Tibial nerve (tissue), 4 donors: ENCODE results near the gene TPD52L2. TPM values are rescaled to one million over a fixed set of nuclear protein-coding genes. Genes with fewer than 3 reads are reported as not detected.
"Not testable (repeated sequence)": the region's sequence is repeated elsewhere in the genome, so short reads cannot be mapped to it uniquely, and the experiment has no call there.

Experiments
- DNase-seq, 2 donors: peaks; one replicate each; pipeline ENCODE4 v3.0.0-alpha.2; 2019; ENCODE audit warnings: low spot score in 2 of 2
- H3K27ac ChIP-seq, 4 donors: fragments of 200-600 bp; sonication (generic) in 3 of 4; one replicate each; pipeline ENCODE4 v1.5.1; 2017 to 2019; ENCODE audit warnings: mild to moderate bottlenecking in 1 of 4
- H3K27me3 ChIP-seq, 2 donors: fragments of 200-600 bp; sonication (generic) in 1 of 2; one replicate each; pipeline versions ENCODE4 v1.5.1 to v1.6.0; 2017 to 2019
- H3K36me3 ChIP-seq, 3 donors: fragments of 200-600 bp; sonication (generic); one replicate each; pipeline ENCODE4 v1.5.1; 2018 to 2019
- H3K4me1 ChIP-seq, 4 donors: fragments of 200-600 bp; sonication (generic) in 3 of 4; one replicate each; pipeline ENCODE4 v1.5.1; 2017 to 2019
- H3K4me3 ChIP-seq, 4 donors: fragments of 200-600 bp; sonication (generic) in 3 of 4; one replicate each; pipeline ENCODE4 v1.5.1; 2017 to 2019; ENCODE audit warnings: mild to moderate bottlenecking in 1 of 4, moderate library complexity in 1 of 4
- H3K9me3 ChIP-seq, 4 donors: fragments of 200-600 bp; sonication (generic) in 3 of 4; one replicate each; pipeline ENCODE4 v1.5.1; 2017 to 2019
- EP300 ChIP-seq, 2 donors: sonication (generic); formaldehyde crosslinking; IDR thresholded peaks; one replicate each; pipeline ENCODE4 v1.6.1; 2017; ENCODE audit warnings: antibody characterized with exemption in 2 of 2, mild to moderate bottlenecking in 1 of 2
- POLR2A ChIP-seq, 2 donors: fragments of 450-650 bp; IDR thresholded peaks; one replicate each; pipeline ENCODE4 v1.6.1; 2017; ENCODE audit warnings: antibody characterized with exemption in 2 of 2, mild to moderate bottlenecking in 2 of 2, moderate library complexity in 2 of 2
- WGBS, 2 donors: methylation state at CpG; one replicate each; pipeline ENCODE4 v1.1.5; 2018; 5-methylcytosine and 5-hydroxymethylcytosine counted together
- total RNA-seq, 4 donors: library from RNA; depleted of rRNA; stranded (reverse); fragments of >200 nt; gene quantifications; one replicate each; pipeline ENCODE4 v1.1.0, GENCODE V29; 2016
- TF ChIP-seq, protein P1 (sequence below), 5 experiments: fragments of 200-600 bp in 3 of 5; fragments of 450-650 bp in 2 of 5; sonication (generic) in 3 of 5; IDR thresholded peaks; one replicate each; pipeline ENCODE4 v1.5.1; 2016 to 2019; ENCODE audit warnings: antibody characterized with exemption in 5 of 5, mild to moderate bottlenecking in 3 of 5, moderate library complexity in 2 of 5

TPD52L2 gene
- total RNA-seq, 4 donors from 2014 or later = 108 to 122 (median 115) TPM

DNA sequence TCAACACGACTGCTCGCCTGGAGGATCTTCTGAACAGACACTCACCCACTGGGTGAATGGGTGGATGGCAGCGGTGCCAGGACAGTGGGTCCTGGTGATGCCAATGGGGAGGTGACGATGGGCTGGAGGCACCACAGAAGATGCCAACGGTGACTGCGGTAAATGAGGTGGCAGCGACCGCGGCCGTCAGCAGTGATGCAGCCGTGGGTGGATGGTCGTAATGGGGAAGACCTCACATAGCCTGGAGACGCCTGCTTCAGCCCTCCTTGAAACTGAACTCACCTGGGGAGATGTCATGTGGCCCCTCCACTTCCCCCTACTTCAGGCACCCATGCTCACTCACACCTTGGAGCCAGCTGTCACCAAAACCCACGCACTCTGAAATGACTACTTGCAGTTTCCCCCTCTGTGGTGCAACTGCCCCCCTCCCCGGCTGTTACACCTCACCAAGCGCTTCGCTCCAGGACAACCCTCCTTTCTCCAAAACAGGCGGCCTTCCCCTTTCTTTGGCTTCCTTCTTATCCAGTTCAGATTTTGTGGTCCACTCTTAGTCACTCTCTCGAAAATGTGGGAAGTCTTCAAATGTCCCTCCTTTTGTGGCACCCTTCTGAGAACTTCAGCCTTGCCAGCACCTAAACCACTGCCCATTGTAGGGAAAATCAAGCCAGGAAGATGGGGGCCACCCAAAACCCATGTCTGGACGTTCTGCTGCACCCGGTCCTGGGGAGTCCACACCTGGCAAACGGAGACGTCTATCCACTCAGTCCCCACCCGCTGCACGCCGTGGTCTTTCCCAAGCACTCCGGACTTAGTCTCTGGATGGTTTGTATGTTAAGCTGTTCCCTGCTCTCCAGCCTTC, 14.2 kb upstream of the TPD52L2 start:
- Histone ChIP-seq H3K27ac (no peak overlapping the region), H3K36me3 (no peaks in the 10 kb centered on the region), H3K27me3 (peaks cover 0 to 39% of the 10 kb centered on the region in 2 donors), H3K9me3 (no peaks in the 10 kb centered on the region), H3K4me3 (no peak overlapping the region), H3K4me1 (peaks cover 3 to 52% (median 39%) of the 10 kb centered on the region in 4 donors)
- TF ChIP-seq EP300 (IDR thresholded peaks at IDR 0.05) = no peak
- no peak for TF ChIP-seq POLR2A (IDR thresholded peaks at IDR 0.05)
- TF ChIP-seq, protein P1, sequence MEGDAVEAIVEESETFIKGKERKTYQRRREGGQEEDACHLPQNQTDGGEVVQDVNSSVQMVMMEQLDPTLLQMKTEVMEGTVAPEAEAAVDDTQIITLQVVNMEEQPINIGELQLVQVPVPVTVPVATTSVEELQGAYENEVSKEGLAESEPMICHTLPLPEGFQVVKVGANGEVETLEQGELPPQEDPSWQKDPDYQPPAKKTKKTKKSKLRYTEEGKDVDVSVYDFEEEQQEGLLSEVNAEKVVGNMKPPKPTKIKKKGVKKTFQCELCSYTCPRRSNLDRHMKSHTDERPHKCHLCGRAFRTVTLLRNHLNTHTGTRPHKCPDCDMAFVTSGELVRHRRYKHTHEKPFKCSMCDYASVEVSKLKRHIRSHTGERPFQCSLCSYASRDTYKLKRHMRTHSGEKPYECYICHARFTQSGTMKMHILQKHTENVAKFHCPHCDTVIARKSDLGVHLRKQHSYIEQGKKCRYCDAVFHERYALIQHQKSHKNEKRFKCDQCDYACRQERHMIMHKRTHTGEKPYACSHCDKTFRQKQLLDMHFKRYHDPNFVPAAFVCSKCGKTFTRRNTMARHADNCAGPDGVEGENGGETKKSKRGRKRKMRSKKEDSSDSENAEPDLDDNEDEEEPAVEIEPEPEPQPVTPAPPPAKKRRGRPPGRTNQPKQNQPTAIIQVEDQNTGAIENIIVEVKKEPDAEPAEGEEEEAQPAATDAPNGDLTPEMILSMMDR (IDR thresholded peaks at IDR 0.05) = no peak
- 83% methylated on average over 27 of the region's 27 CpGs for WGBS, 2 donors
- no peak for DNase-seq

DNA sequence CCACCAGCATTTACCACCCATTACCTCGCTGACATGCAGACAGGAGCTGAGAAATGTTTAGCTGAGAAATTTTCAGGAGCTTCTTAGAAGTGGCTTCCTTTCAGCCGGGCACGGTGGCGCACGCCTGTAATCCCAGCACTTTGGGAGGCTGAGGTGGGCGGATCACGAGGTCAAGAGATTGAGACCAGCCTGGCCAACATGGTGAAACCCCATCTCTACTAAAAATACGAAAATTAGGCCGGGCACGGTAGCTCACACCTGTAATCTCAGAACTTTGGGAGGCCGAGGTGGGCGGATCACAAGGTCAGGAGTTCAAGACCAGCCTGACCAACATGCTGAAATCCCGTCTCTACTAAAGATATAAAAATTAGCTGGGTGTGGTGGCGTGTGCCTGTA, 13.5 kb upstream of the TPD52L2 start:
- DNase-seq, H3K9me3 ChIP-seq, H3K27ac ChIP-seq, H3K4me3 ChIP-seq, H3K36me3 ChIP-seq: not testable (repeated sequence)
- peaks cover 3 to 51% (median 34%) of the 10 kb centered on the region in 4 donors for H3K4me1 ChIP-seq
- WGBS, 2 donors = 87 to 94% methylated on average over 14 of the region's 14 CpGs
- H3K27me3 ChIP-seq = peaks cover 0 to 36% of the 10 kb centered on the region in 2 donors

- H3K27me3 ChIP-seq = peaks cover 0 to 31% of the 10 kb centered on the region in 2 donors
- H3K4me3 ChIP-seq, H3K9me3 ChIP-seq, DNase-seq, H3K36me3 ChIP-seq: not testable (repeated sequence)
- peaks cover 3 to 51% (median 33%) of the 10 kb centered on the region in 4 donors for H3K4me1 ChIP-seq
- H3K27ac ChIP-seq = peak overlapping the region in 3 of 4 donors; percentile 70 to 89 (median 80)
- WGBS, 2 donors = 55 to 67% methylated on average over 4 of the region's 4 CpGs
Observed at GRCh38 chr20:63853733-63854068, 11.4 kb upstream of the TPD52L2 start.

GRCh38 chr20:63854069-63854765, 10.9 kb upstream of the TPD52L2 start:
- WGBS, 2 donors = 12 to 14% methylated on average over 8 to 12 of the region's 17 CpGs
- H3K27ac ChIP-seq = peak overlapping the region in 3 of 4 donors; percentile 70 to 89 (median 80)
- peaks cover 3 to 56% (median 37%) of the 10 kb centered on the region in 4 donors for H3K4me1 ChIP-seq
- H3K27me3 ChIP-seq = peaks cover 0 to 31% of the 10 kb centered on the region in 2 donors
- peak overlapping the region in 2 of 4 donors; percentile 1 to 21 for H3K4me3 ChIP-seq
- H3K36me3 ChIP-seq = no peaks in the 10 kb centered on the region
- no peaks in the 10 kb centered on the region for H3K9me3 ChIP-seq
- TF ChIP-seq, protein P1 (IDR thresholded peaks at IDR 0.05) = peak in 1 of 5 experiments; percentile 11
- no peak for TF ChIP-seq EP300 (IDR thresholded peaks at IDR 0.05)
- DNase-seq = no peak

DNA sequence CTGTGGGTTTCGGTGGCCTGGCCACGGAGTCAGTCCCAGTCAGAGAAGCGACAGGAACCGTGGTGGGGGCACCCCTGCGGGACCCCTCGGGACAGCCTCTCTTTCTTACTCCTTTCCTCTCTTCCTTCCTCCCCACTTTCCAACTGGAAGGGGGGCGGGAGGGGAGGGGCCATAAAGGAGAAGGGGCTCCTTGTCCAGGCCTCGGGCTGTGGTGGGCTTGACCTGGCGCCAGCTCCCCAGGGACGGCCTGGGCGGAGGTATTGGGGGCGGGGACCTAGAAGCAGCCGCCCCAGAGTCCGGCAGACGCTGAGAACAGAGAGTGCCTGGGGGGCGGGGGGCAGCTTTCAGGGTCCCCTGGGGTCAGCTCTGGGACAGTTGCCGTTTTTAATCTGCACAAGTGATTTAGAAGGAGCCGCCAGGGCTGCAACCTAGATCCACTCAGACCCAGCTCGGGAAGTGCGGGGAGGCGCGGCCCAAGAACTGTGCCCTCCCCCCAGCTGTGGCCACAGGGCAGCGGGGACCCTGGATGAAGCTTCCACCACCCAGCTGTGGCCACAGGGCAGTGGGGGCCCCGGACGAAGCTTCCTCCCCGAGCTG, 10.2 kb upstream of the TPD52L2 start:
- peaks cover 0 to 31% of the 10 kb centered on the region in 2 donors for H3K27me3 ChIP-seq
- TF ChIP-seq POLR2A (IDR thresholded peaks at IDR 0.05) (no peak), EP300 (IDR thresholded peaks at IDR 0.05) (no peak)
- TF ChIP-seq, protein P1 (IDR thresholded peaks at IDR 0.05) = no peak
- H3K4me3 ChIP-seq = peak overlapping the region in 2 of 4 donors; percentile 1 to 21
- 1 to 3% methylated on average over 16 to 22 of the region's 26 CpGs for WGBS, 2 donors
- H3K9me3 ChIP-seq = no peaks in the 10 kb centered on the region
- no peak for DNase-seq
- H3K4me1 ChIP-seq = peaks cover 3 to 58% (median 37%) of the 10 kb centered on the region in 4 donors
- H3K36me3 ChIP-seq = no peaks in the 10 kb centered on the region
- peak overlapping the region in 3 of 4 donors; percentile 70 to 89 (median 80) for H3K27ac ChIP-seq
